HEK293 (cell line): ENCODE measurements around the gene CRELD1.

Experiments
- KLF9 ChIP-seq: fragments of 450-650 bp; formaldehyde crosslinking; IDR thresholded peaks from 2 replicates; pipeline ENCODE4 v1.5.1; 2016; ENCODE audit warnings: missing biosample characterization, missing genetic modification characterization, low read depth
- OVOL3 ChIP-seq: fragments of 450-650 bp; formaldehyde crosslinking; IDR thresholded peaks from 2 replicates; pipeline ENCODE4 v1.5.1; 2016; ENCODE audit warnings: missing biosample characterization, missing genetic modification characterization
- SALL2 ChIP-seq: fragments of 450-650 bp; formaldehyde crosslinking; IDR thresholded peaks from 2 replicates; pipeline ENCODE4 v1.5.0; 2017; ENCODE audit warnings: missing biosample characterization, mild to moderate bottlenecking, missing genetic modification characterization, borderline replicate concordance
- TCF7L2 ChIP-seq: IDR thresholded peaks from 2 replicates; pipeline ENCODE4 v1.6.1; 2011; ENCODE audit warnings: low read depth, mild to moderate bottlenecking, inconsistent platforms, low read length, moderate library complexity, borderline replicate concordance
- ZNF114 ChIP-seq: fragments of 450-650 bp; formaldehyde crosslinking; IDR thresholded peaks from 2 replicates; pipeline ENCODE4 v1.5.0; 2017; ENCODE audit warnings: missing biosample characterization, missing genetic modification characterization
- ZNF311 ChIP-seq: fragments of 450-650 bp; formaldehyde crosslinking; IDR thresholded peaks from 2 replicates; pipeline ENCODE4 v1.5.1; 2017; ENCODE audit warnings: missing biosample characterization, missing genetic modification characterization, borderline replicate concordance
- ZNF544 ChIP-seq: fragments of 450-650 bp; formaldehyde crosslinking; IDR thresholded peaks from 2 replicates; pipeline ENCODE4 v1.5.0; 2017; ENCODE audit warnings: missing biosample characterization, missing genetic modification characterization
- ZNF747 ChIP-seq: fragments of 450-650 bp; formaldehyde crosslinking; IDR thresholded peaks from 2 replicates; pipeline ENCODE4 v1.5.1; 2016; ENCODE audit warnings: missing biosample characterization, missing genetic modification characterization
- ZSCAN23 ChIP-seq: fragments of 450-650 bp; formaldehyde crosslinking; IDR thresholded peaks from 2 replicates; pipeline ENCODE4 v1.5.1; 2016; ENCODE audit warnings: missing biosample characterization, missing genetic modification characterization
- TF ChIP-seq, protein P1 (sequence below): fragments of 450-650 bp; formaldehyde crosslinking; IDR thresholded peaks from 2 replicates; pipeline ENCODE4 v1.5.1; 2016; ENCODE audit warnings: missing biosample characterization, missing genetic modification characterization
- TF ChIP-seq, protein P2 (sequence below): fragments of 450-650 bp; formaldehyde crosslinking; IDR thresholded peaks from 2 replicates; pipeline ENCODE4 v1.5.1; 2016; ENCODE audit warnings: missing biosample characterization, missing genetic modification characterization
- TF ChIP-seq, protein P3 (sequence below): fragments of 450-650 bp; formaldehyde crosslinking; IDR thresholded peaks from 2 replicates; pipeline ENCODE4 v1.5.1; 2016; ENCODE audit warnings: missing biosample characterization, missing genetic modification characterization
- TF ChIP-seq, protein P4 (sequence below): fragments of 450-650 bp; formaldehyde crosslinking; IDR thresholded peaks from 2 replicates; pipeline ENCODE4 v1.5.1; 2016; ENCODE audit warnings: missing biosample characterization, missing genetic modification characterization
- TF ChIP-seq, protein P5 (sequence below): sonication (generic); formaldehyde crosslinking; IDR thresholded peaks from 2 replicates; pipeline ENCODE4 v1.8.1; 2022; ENCODE audit warnings: mild to moderate bottlenecking, moderate library complexity, missing genetic modification reagents

DNA sequence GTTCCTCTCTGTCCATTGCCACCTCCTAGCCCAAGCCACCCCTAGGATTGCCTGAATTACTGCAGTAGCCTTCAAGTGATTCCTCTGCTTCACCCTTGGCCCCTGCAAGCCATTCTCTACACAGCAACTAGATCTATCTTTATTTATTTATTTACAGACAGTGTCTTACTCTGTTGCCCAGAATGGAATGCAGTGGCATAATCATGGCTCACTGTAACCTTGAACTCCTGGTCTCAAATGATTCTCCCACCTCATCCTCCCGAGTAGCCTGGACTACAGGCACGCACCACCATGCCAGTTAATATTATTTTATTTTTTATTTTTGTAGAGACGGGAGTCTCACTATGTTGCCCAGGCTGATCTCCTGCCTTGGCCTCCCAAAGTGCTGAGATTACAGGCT lies 45.1 kb upstream of the CRELD1 start:
- TF ChIP-seq TCF7L2 (no peak), ZNF114 (tag by site-specific recombination) (no peak), ZSCAN23 (tag by site-specific recombination) (no peak), KLF9 (no peak), OVOL3 (tag by site-specific recombination) (no peak), ZNF544 (tag by site-specific recombination) (no peak), ZNF311 (tag by site-specific recombination) (no peak), ZNF747 (tag by site-specific recombination) (no peak), SALL2 (tag by site-specific recombination) (no peak)
- TF ChIP-seq, protein P1, sequence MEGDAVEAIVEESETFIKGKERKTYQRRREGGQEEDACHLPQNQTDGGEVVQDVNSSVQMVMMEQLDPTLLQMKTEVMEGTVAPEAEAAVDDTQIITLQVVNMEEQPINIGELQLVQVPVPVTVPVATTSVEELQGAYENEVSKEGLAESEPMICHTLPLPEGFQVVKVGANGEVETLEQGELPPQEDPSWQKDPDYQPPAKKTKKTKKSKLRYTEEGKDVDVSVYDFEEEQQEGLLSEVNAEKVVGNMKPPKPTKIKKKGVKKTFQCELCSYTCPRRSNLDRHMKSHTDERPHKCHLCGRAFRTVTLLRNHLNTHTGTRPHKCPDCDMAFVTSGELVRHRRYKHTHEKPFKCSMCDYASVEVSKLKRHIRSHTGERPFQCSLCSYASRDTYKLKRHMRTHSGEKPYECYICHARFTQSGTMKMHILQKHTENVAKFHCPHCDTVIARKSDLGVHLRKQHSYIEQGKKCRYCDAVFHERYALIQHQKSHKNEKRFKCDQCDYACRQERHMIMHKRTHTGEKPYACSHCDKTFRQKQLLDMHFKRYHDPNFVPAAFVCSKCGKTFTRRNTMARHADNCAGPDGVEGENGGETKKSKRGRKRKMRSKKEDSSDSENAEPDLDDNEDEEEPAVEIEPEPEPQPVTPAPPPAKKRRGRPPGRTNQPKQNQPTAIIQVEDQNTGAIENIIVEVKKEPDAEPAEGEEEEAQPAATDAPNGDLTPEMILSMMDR: no peak
- TF ChIP-seq, protein P2, sequence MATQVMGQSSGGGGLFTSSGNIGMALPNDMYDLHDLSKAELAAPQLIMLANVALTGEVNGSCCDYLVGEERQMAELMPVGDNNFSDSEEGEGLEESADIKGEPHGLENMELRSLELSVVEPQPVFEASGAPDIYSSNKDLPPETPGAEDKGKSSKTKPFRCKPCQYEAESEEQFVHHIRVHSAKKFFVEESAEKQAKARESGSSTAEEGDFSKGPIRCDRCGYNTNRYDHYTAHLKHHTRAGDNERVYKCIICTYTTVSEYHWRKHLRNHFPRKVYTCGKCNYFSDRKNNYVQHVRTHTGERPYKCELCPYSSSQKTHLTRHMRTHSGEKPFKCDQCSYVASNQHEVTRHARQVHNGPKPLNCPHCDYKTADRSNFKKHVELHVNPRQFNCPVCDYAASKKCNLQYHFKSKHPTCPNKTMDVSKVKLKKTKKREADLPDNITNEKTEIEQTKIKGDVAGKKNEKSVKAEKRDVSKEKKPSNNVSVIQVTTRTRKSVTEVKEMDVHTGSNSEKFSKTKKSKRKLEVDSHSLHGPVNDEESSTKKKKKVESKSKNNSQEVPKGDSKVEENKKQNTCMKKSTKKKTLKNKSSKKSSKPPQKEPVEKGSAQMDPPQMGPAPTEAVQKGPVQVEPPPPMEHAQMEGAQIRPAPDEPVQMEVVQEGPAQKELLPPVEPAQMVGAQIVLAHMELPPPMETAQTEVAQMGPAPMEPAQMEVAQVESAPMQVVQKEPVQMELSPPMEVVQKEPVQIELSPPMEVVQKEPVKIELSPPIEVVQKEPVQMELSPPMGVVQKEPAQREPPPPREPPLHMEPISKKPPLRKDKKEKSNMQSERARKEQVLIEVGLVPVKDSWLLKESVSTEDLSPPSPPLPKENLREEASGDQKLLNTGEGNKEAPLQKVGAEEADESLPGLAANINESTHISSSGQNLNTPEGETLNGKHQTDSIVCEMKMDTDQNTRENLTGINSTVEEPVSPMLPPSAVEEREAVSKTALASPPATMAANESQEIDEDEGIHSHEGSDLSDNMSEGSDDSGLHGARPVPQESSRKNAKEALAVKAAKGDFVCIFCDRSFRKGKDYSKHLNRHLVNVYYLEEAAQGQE (tag by site-specific recombination): no peak
- TF ChIP-seq, protein P3, sequence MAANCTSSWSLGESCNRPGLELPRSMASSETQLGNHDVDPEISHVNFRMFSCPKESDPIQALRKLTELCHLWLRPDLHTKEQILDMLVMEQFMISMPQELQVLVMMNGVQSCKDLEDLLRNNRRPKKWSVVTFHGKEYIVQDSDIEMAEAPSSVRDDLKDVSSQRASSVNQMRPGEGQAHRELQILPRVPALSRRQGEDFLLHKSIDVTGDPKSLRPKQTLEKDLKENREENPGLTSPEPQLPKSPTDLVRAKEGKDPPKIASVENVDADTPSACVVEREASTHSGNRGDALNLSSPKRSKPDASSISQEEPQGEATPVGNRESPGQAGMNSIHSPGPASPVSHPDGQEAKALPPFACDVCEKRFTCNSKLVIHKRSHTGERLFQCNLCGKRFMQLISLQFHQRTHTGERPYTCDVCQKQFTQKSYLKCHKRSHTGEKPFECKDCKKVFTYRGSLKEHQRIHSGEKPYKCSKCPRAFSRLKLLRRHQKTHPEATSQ (tag by site-specific recombination): no peak
- TF ChIP-seq, protein P4, sequence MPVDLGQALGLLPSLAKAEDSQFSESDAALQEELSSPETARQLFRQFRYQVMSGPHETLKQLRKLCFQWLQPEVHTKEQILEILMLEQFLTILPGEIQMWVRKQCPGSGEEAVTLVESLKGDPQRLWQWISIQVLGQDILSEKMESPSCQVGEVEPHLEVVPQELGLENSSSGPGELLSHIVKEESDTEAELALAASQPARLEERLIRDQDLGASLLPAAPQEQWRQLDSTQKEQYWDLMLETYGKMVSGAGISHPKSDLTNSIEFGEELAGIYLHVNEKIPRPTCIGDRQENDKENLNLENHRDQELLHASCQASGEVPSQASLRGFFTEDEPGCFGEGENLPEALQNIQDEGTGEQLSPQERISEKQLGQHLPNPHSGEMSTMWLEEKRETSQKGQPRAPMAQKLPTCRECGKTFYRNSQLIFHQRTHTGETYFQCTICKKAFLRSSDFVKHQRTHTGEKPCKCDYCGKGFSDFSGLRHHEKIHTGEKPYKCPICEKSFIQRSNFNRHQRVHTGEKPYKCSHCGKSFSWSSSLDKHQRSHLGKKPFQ (tag by site-specific recombination): no peak
- TF ChIP-seq, protein P5, sequence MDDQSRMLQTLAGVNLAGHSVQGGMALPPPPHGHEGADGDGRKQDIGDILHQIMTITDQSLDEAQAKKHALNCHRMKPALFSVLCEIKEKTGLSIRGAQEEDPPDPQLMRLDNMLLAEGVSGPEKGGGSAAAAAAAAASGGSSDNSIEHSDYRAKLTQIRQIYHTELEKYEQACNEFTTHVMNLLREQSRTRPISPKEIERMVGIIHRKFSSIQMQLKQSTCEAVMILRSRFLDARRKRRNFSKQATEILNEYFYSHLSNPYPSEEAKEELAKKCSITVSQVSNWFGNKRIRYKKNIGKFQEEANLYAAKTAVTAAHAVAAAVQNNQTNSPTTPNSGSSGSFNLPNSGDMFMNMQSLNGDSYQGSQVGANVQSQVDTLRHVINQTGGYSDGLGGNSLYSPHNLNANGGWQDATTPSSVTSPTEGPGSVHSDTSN (CRISPR knock-in tag): no peak
